Gastroesophageal sphincter (tissue), 4 donors: Measurements from ENCODE around the gene BRIX1. TPM values are rescaled to one million over a fixed set of nuclear protein-coding genes. Genes with fewer than 3 reads are reported as not detected.

Source experiments
- ATAC-seq: fragments of 150-250 bp; one replicate; pipeline ENCODE4 v1.9.1; 2016; ENCODE audit warnings: mild to moderate bottlenecking, moderate library complexity
- H3K27ac ChIP-seq, 4 donors: fragments of 200-600 bp; sonication (generic) in 3 of 4; 1 replicate in 3 of 4; 2 replicates in 1 of 4; pipeline ENCODE4 v1.5.1; 2016 to 2019
- H3K27me3 ChIP-seq: fragments of 200-600 bp; sonication (generic); one replicate; pipeline ENCODE4 v1.5.1; 2019
- H3K36me3 ChIP-seq, 2 donors: fragments of 200-600 bp; sonication (generic); one replicate each; pipeline ENCODE4 v1.5.1; 2019; ENCODE audit warnings: control low read depth in 1 of 2
- H3K4me1 ChIP-seq, 3 donors: fragments of 200-600 bp; sonication (generic); 1 replicate in 2 of 3; 2 replicates in 1 of 3; pipeline ENCODE4 v1.5.1; 2016 to 2019; ENCODE audit warnings: control low read depth in 2 of 3
- H3K4me3 ChIP-seq, 2 donors: fragments of 200-600 bp; sonication (generic); one replicate each; pipeline ENCODE4 v1.5.1; 2019; ENCODE audit warnings: mild to moderate bottlenecking in 1 of 2, moderate library complexity in 1 of 2
- H3K9me3 ChIP-seq, 3 donors: fragments of 200-600 bp; sonication (generic); one replicate each; pipeline ENCODE4 v1.5.1; 2017 to 2019; ENCODE audit warnings: control low read depth in 2 of 3
- CTCF ChIP-seq, 4 experiments: fragments of 200-600 bp in 2 of 4; fragments of 450-650 bp in 2 of 4; sonication (generic) in 1 of 4; IDR thresholded peaks; one replicate each; pipeline ENCODE4 v1.5.1; 2017 to 2019; ENCODE audit warnings: antibody characterized with exemption in 4 of 4, mild to moderate bottlenecking in 2 of 4, moderate library complexity in 2 of 4
- EP300 ChIP-seq: sonication (generic); formaldehyde crosslinking; IDR thresholded peaks from one replicate; pipeline ENCODE4 v1.6.1; 2017; ENCODE audit warnings: antibody characterized with exemption, mild to moderate bottlenecking
- POLR2A ChIP-seq, 2 donors: fragments of 450-650 bp; IDR thresholded peaks; one replicate each; pipeline ENCODE4 v1.6.1; 2017; ENCODE audit warnings: antibody characterized with exemption in 2 of 2, mild to moderate bottlenecking in 2 of 2, moderate library complexity in 1 of 2
- POLR2AphosphoS5 ChIP-seq: sonication (generic); formaldehyde crosslinking; IDR thresholded peaks from one replicate; pipeline ENCODE4 v1.6.1; 2017; ENCODE audit warnings: antibody characterized with exemption
- WGBS, 2 donors: methylation state at CpG; one replicate each; pipeline ENCODE4 v1.1.5; 2018; ENCODE audit warnings: low coverage in 1 of 2; 5-methylcytosine and 5-hydroxymethylcytosine counted together
- total RNA-seq, 4 donors: library from RNA; depleted of rRNA; stranded (reverse); fragments of >200 nt; gene quantifications; one replicate each; pipeline ENCODE4 v1.1.0, GENCODE V29; 2016

The BRIX1 gene
- total RNA-seq, 4 donors from 2014 or later, result 22.4 to 34.7 (median 28.9) TPM

GRCh38 chr5:34930462-34930844, 14.9 kb downstream of the BRIX1 start:
- Histone ChIP-seq H3K36me3 (peaks cover 0 to 24% of the 10 kb centered on the region in 2 donors), H3K27me3 (no peaks in the 10 kb centered on the region), H3K27ac (peak overlapping the region; percentile 82 to 98 (median 96)), H3K4me1 (peaks cover 8 to 31% (median 9%) of the 10 kb centered on the region in 3 donors), H3K4me3 (peak overlapping the region; percentile 60 to 90), H3K9me3 (no peaks in the 10 kb centered on the region)
- no peak for ATAC-seq
- 0 to 4% methylated on average over 3 of the region's 3 CpGs for WGBS, 2 donors
- no peak for TF ChIP-seq EP300
- TF ChIP-seq CTCF (IDR thresholded peaks at IDR 0.05), result no peak
- no peak for TF ChIP-seq POLR2AphosphoS5
- TF ChIP-seq POLR2A (IDR thresholded peaks at IDR 0.05), result no peak

GRCh38 chr5:34930870-34931269, 15.4 kb downstream of the BRIX1 start:
- no peaks in the 10 kb centered on the region for H3K27me3 ChIP-seq
- TF ChIP-seq CTCF (IDR thresholded peaks at IDR 0.05) (no peak), POLR2AphosphoS5 (no peak)
- no peak for ATAC-seq
- no peaks in the 10 kb centered on the region for H3K9me3 ChIP-seq
- H3K4me3 ChIP-seq, result peak overlapping the region; percentile 60 to 90
- 64 to 68% methylated on average over 3 to 4 of the region's 4 CpGs for WGBS, 2 donors
- peak overlapping the region; percentile 82 to 98 (median 96) for H3K27ac ChIP-seq
- peaks cover 0 to 23% of the 10 kb centered on the region in 2 donors for H3K36me3 ChIP-seq
- H3K4me1 ChIP-seq, result peaks cover 8 to 31% (median 9%) of the 10 kb centered on the region in 3 donors

- no peak for ATAC-seq
- 95% methylated on average over 2 of the region's 2 CpGs; no CpG with 5 or more reads in 1 of the 2 donors for WGBS, 2 donors
- peaks cover 0 to 34% of the 10 kb centered on the region in 2 donors for H3K36me3 ChIP-seq
Observed at GRCh38 chr5:34932947-34933346, 17.4 kb downstream of the BRIX1 start.

GRCh38 chr5:34941936-34942335, 26.4 kb downstream of the BRIX1 start:
- no peak for ATAC-seq
- H3K27ac ChIP-seq, result no peak overlapping the region
- WGBS, 2 donors, result 76 to 86% methylated on average over 2 to 3 of the region's 3 CpGs
- H3K36me3 ChIP-seq, result peaks cover 6 to 98% of the 10 kb centered on the region in 2 donors
- H3K27me3 ChIP-seq, result no peaks in the 10 kb centered on the region
- no peak overlapping the region for H3K4me3 ChIP-seq
- H3K9me3 ChIP-seq, result no peaks in the 10 kb centered on the region
- no peaks in the 10 kb centered on the region for H3K4me1 ChIP-seq
- no peak for TF ChIP-seq EP300
- TF ChIP-seq CTCF (IDR thresholded peaks at IDR 0.05), result no peak
- no peak for TF ChIP-seq POLR2A (IDR thresholded peaks at IDR 0.05)
- TF ChIP-seq POLR2AphosphoS5, result no peak

More at GRCh38 chr5:34932947-34933346, 17.4 kb downstream of the BRIX1 start:
- no peak overlapping the region for H3K27ac ChIP-seq
- peaks cover 8 to 31% (median 9%) of the 10 kb centered on the region in 3 donors for H3K4me1 ChIP-seq
- no peak overlapping the region for H3K4me3 ChIP-seq
- no peaks in the 10 kb centered on the region for H3K9me3 ChIP-seq
- H3K27me3 ChIP-seq, result no peaks in the 10 kb centered on the region
- no peak for TF ChIP-seq POLR2AphosphoS5
- no peak for TF ChIP-seq EP300
- TF ChIP-seq POLR2A (IDR thresholded peaks at IDR 0.05), result no peak
- no peak for TF ChIP-seq CTCF (IDR thresholded peaks at IDR 0.05)

GRCh38 chr5:34944044-34944443, 28.5 kb downstream of the BRIX1 start:
- Histone ChIP-seq H3K27ac (no peak overlapping the region), H3K9me3 (no peaks in the 10 kb centered on the region), H3K36me3 (peaks cover 0 to 90% of the 10 kb centered on the region in 2 donors), H3K27me3 (no peaks in the 10 kb centered on the region), H3K4me1 (no peaks in the 10 kb centered on the region), H3K4me3 (no peak overlapping the region)
- 85 to 91% methylated on average over 2 of the region's 2 CpGs for WGBS, 2 donors
- ATAC-seq, result no peak
- TF ChIP-seq EP300 (no peak), CTCF (IDR thresholded peaks at IDR 0.05) (no peak), POLR2AphosphoS5 (no peak), POLR2A (IDR thresholded peaks at IDR 0.05) (no peak)
